Chondrocyte (in vitro differentiated cells): Measurements from ENCODE around the gene CENPX. TPM values are rescaled to one million over a fixed set of nuclear protein-coding genes. Genes with fewer than 3 reads are reported as not detected.

Experiments
- DNase-seq: peaks from one replicate; pipeline ENCODE4 v3.0.0; 2021; ENCODE audit warnings: mixed read lengths, low spot score
- H3K27ac Mint-ChIP-seq: one replicate; pipeline ENCODE4 v1.8.0; 2021; ENCODE audit warnings: mild to moderate bottlenecking, moderate library complexity, mixed read lengths; ENCODE audit not compliant: unreplicated experiment
- H3K27me3 Mint-ChIP-seq: 2 replicates; pipeline ENCODE4 v1.8.0; 2021; ENCODE audit warnings: low read depth, mixed read lengths
- H3K36me3 Mint-ChIP-seq: 2 replicates; pipeline ENCODE4 v1.8.0; 2021; ENCODE audit warnings: low read depth, mixed read lengths
- H3K4me1 Mint-ChIP-seq: 2 replicates; pipeline ENCODE4 v1.8.0; 2021; ENCODE audit warnings: low read depth, mild to moderate bottlenecking, mixed read lengths
- H3K4me3 Mint-ChIP-seq: one replicate; pipeline ENCODE4 v1.8.0; 2021; ENCODE audit warnings: mild to moderate bottlenecking, moderate library complexity, mixed read lengths; ENCODE audit not compliant: unreplicated experiment
- H3K9me3 Mint-ChIP-seq: 2 replicates; pipeline ENCODE4 v1.8.0; 2021; ENCODE audit warnings: low read depth, mixed read lengths
- CTCF ChIP-seq: fragments of 200-600 bp; sonication (generic); IDR thresholded peaks from 2 replicates; pipeline ENCODE4 v1.5.0; 2021; ENCODE audit warnings: antibody characterized with exemption, mild to moderate bottlenecking, moderate library complexity
- total RNA-seq: library from RNA; stranded (reverse); gene quantifications from 3 replicates; pipeline ENCODE4 v1.2.1, GENCODE V29; 2021

The CENPX gene
- total RNA-seq, 1 donor from 2014 or later, result 18.1 TPM

GRCh38 chr17:82004517-82005455 is 17.9 kb downstream of the CENPX start:
- Mint-ChIP-seq H3K27ac (no peak overlapping the region), H3K4me3 (no peak overlapping the region), H3K4me1 (peaks cover 18% of the 10 kb centered on the region), H3K9me3 (no peaks in the 10 kb centered on the region), H3K27me3 (no peaks in the 10 kb centered on the region), H3K36me3 (no peaks in the 10 kb centered on the region)
- no peak for TF ChIP-seq CTCF
- DNase-seq, result no peak

GRCh38 chr17:82003411-82004381 is 19.0 kb downstream of the CENPX start:
- peaks cover 18% of the 10 kb centered on the region for H3K4me1 Mint-ChIP-seq
- TF ChIP-seq CTCF, result no peak
- DNase-seq, result no peak
- H3K4me3 Mint-ChIP-seq, result peak overlapping the region; percentile 22
- no peaks in the 10 kb centered on the region for H3K36me3 Mint-ChIP-seq
- H3K9me3 Mint-ChIP-seq, result no peaks in the 10 kb centered on the region
- H3K27ac Mint-ChIP-seq, result peak overlapping the region; percentile 74
- no peaks in the 10 kb centered on the region for H3K27me3 Mint-ChIP-seq

GRCh38 chr17:82001571-82002056 is 21.1 kb downstream of the CENPX start:
- H3K4me3 Mint-ChIP-seq, result no peak overlapping the region
- peaks cover 18% of the 10 kb centered on the region for H3K4me1 Mint-ChIP-seq
- peaks cover 3% of the 10 kb centered on the region for H3K36me3 Mint-ChIP-seq
- TF ChIP-seq CTCF, result no peak
- no peaks in the 10 kb centered on the region for H3K9me3 Mint-ChIP-seq
- H3K27me3 Mint-ChIP-seq, result no peaks in the 10 kb centered on the region
- DNase-seq, result no peak
- no peak overlapping the region for H3K27ac Mint-ChIP-seq

- TF ChIP-seq CTCF, result no peak
- H3K4me3 Mint-ChIP-seq, result no peak overlapping the region
- no peak overlapping the region for H3K27ac Mint-ChIP-seq
- H3K4me1 Mint-ChIP-seq, result peaks cover 16% of the 10 kb centered on the region
- no peaks in the 10 kb centered on the region for H3K27me3 Mint-ChIP-seq
- H3K36me3 Mint-ChIP-seq, result peaks cover 5% of the 10 kb centered on the region
- DNase-seq, result no peak
- H3K9me3 Mint-ChIP-seq, result no peaks in the 10 kb centered on the region
Measured at GRCh38 chr17:82000803-82001570, 21.7 kb downstream of the CENPX start.
